ENCODE data around the gene PRPF18.

The PRPF18 gene

GRCh38 chr10:13608246-13608853, 21.6 kb downstream of the PRPF18 start:
- DNase-seq: no peak

GRCh38 chr10:13612654-13613373, 26.0 kb downstream of the PRPF18 start:
- no peak for DNase-seq

- no peak for DNase-seq
Measured at GRCh38 chr10:13613519-13613918, 26.8 kb downstream of the PRPF18 start.

- DNase-seq: no peak
Measured at GRCh38 chr10:13614530-13615332, 28.0 kb downstream of the PRPF18 start.

- DNase-seq: no peak
Measured at GRCh38 chr10:13615650-13616300, 29.0 kb downstream of the PRPF18 start.

GRCh38 chr10:13617116-13617515, 30.4 kb downstream of the PRPF18 start:
- DNase-seq: no peak

GRCh38 chr10:13621931-13622330, 35.2 kb downstream of the PRPF18 start:
- no peak for DNase-seq

GRCh38 chr10:13624630-13625029, 37.9 kb downstream of the PRPF18 start:
- no peak for DNase-seq

- no peak for DNase-seq
Measured at GRCh38 chr10:13627459-13628310, 40.9 kb downstream of the PRPF18 start.

- no peak for DNase-seq
Measured at GRCh38 chr10:13628661-13629060, 41.9 kb downstream of the PRPF18 start.

GRCh38 chr10:13629116-13629515, 42.4 kb downstream of the PRPF18 start:
- DNase-seq: no peak

GRCh38 chr10:13630231-13630630, 43.5 kb downstream of the PRPF18 start:
- no peak for DNase-seq

GRCh38 chr10:13631594-13631993, 44.8 kb downstream of the PRPF18 start:
- no peak for DNase-seq

- DNase-seq: no peak
Measured at GRCh38 chr10:13632440-13632839, 45.7 kb downstream of the PRPF18 start.

GRCh38 chr10:13632884-13633440, 46.2 kb downstream of the PRPF18 start:
- no peak for DNase-seq

- no peak for DNase-seq
Measured at GRCh38 chr10:13633689-13634088, 46.9 kb downstream of the PRPF18 start.

- DNase-seq: no peak
Measured at GRCh38 chr10:13634207-13634606, 47.4 kb downstream of the PRPF18 start.

GRCh38 chr10:13636776-13637175, 50.0 kb downstream of the PRPF18 start:
- DNase-seq: no peak

GRCh38 chr10:13637303-13637856, 50.6 kb downstream of the PRPF18 start:
- DNase-seq: no peak

- no peak for DNase-seq
Measured at GRCh38 chr10:13637894-13638293, 51.1 kb downstream of the PRPF18 start.

- DNase-seq: no peak
Measured at GRCh38 chr10:13642293-13642692, 55.5 kb downstream of the PRPF18 start.

- DNase-seq: no peak
Measured at GRCh38 chr10:13643016-13643415, 56.3 kb downstream of the PRPF18 start.
